Activated T-helper 2 cell treated with anti-CD3 and anti-CD28 coated beads, Interferon-gamma antibody, Interleukin-2, Interleukin-4, amounts not matched to agents 10 μg/mL and 5 μg/mL and 100 μg/mL, durations not matched to agents 14 hours and 24 hours and 36 hours (primary cell): ENCODE data around the gene ASIC5. TPM values are rescaled to one million over a fixed set of nuclear protein-coding genes. Genes with fewer than 3 reads are reported as not detected.

Source experiments
- DNase-seq: peaks from one replicate; pipeline ENCODE4 v3.0.0; 2021; ENCODE audit warnings: low spot score
- H3K27ac Mint-ChIP-seq: one replicate; pipeline ENCODE4 v1.8.0; 2021; ENCODE audit warnings: mixed read lengths
- H3K27me3 Mint-ChIP-seq: one replicate; pipeline ENCODE4 v1.8.0; 2021; ENCODE audit warnings: low read depth, mixed read lengths
- H3K36me3 Mint-ChIP-seq: one replicate; pipeline ENCODE4 v1.8.0; 2021; ENCODE audit warnings: low read depth, mixed read lengths
- H3K4me1 Mint-ChIP-seq: one replicate; pipeline ENCODE4 v1.8.0; 2021; ENCODE audit warnings: low read depth, mixed read lengths
- H3K4me3 Mint-ChIP-seq: one replicate; pipeline ENCODE4 v1.8.0; 2021; ENCODE audit warnings: low read depth, mild to moderate bottlenecking, moderate library complexity, mixed read lengths
- H3K9me3 Mint-ChIP-seq: one replicate; pipeline ENCODE4 v1.8.0; 2021; ENCODE audit warnings: mixed read lengths
- intact Hi-C: fragments of 100-400 bp; cut with micrococcal nuclease; formaldehyde crosslinking; loops from one replicate; pipeline ENCODE4 v1.15.1; 2023
- total RNA-seq: library from RNA; stranded (reverse); gene quantifications from 2 replicates; pipeline ENCODE4 v1.2.3, GENCODE V29; 2022

The ASIC5 gene, protein sequence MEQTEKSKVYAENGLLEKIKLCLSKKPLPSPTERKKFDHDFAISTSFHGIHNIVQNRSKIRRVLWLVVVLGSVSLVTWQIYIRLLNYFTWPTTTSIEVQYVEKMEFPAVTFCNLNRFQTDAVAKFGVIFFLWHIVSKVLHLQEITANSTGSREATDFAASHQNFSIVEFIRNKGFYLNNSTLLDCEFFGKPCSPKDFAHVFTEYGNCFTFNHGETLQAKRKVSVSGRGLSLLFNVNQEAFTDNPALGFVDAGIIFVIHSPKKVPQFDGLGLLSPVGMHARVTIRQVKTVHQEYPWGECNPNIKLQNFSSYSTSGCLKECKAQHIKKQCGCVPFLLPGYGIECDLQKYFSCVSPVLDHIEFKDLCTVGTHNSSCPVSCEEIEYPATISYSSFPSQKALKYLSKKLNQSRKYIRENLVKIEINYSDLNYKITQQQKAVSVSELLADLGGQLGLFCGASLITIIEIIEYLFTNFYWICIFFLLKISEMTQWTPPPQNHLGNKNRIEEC
- total RNA-seq = not detected in 2 replicates

DNA sequence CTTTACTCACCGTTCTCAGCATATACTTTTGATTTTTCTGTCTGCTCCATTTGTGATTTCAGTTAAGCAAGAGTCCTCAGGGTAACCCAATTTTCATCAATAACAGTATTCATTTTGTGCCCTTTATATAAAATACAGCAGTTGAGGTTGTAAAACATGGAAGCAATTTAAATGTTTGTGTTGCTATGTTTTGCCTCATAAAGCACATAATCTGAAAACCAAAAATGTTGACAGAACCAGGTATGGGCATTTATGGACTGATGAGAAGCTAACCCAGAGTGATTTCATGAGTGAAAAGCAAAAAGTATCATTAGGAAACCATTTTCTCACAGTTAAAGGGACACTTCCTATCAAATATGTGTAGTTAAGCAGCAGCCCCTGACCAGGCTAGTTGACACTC, at the start of gene ASIC5:
Gene ASIC5 (minus strand): TSS at position 101 of the 400 bp plus-strand sequence. CDS start 51 bp downstream, at position 50.
- no peak within 1 kb of the TSS for H3K4me3 Mint-ChIP-seq
- H3K9me3 Mint-ChIP-seq = peaks cover 3% of the 10 kb centered on the region
- no peak for DNase-seq
- intact Hi-C loops = no loop called here
- H3K36me3 Mint-ChIP-seq = no peaks in the 10 kb centered on the region
- no peaks in the 10 kb centered on the region for H3K4me1 Mint-ChIP-seq
- no peak within 1 kb of the TSS for H3K27ac Mint-ChIP-seq
- peaks cover 2% of the 10 kb centered on the region for H3K27me3 Mint-ChIP-seq

DNA sequence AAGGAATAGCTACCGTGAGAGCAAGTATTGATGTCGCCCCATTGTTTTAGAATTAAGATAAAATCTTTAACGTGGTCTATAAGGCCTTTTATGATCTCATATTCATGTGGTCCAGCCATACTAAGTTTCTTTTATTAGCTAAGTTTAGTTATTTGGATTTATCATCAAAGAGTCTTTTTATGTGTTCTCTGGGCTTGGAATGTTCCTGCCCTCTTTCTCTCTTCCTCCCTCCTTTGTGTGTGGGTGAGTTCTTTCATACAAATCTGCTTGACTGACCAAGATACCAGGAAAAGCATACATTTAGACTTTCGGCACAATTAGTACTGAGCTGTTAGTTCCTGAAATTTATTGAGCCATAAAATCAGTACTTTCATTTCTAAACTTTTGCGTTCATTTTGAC, 48.7 kb upstream of the ASIC5 start:
- Mint-ChIP-seq H3K9me3 (no peaks in the 10 kb centered on the region), H3K36me3 (no peaks in the 10 kb centered on the region), H3K27me3 (no peaks in the 10 kb centered on the region), H3K4me1 (no peaks in the 10 kb centered on the region), H3K27ac (no peak overlapping the region), H3K4me3 (no peak overlapping the region)
- DNase-seq = no peak
- intact Hi-C loops = no loop called here

DNA sequence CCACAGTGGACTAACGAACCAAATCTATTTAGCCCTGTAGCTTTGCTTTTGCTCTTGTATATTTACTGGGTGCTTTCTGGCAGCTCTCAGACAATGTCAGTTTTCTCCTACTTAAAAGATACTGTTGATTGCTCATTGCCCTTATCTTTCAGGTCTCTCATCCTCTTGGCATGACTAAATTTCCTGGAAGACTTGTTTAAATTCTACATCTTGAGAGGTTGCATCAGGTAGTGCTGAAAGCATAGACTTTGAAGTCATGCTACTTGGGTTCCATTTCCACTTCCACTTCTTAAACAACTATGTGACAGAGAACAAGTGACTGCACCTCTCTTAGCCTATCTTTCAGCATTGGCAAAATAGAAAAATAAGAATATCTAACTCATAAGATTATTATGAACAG, 45.8 kb upstream of the ASIC5 start:
- DNase-seq = no peak
- no peaks in the 10 kb centered on the region for H3K36me3 Mint-ChIP-seq
- H3K27me3 Mint-ChIP-seq = no peaks in the 10 kb centered on the region
- no peak overlapping the region for H3K4me3 Mint-ChIP-seq
- no peaks in the 10 kb centered on the region for H3K9me3 Mint-ChIP-seq
- intact Hi-C loops = no loop called here
- no peak overlapping the region for H3K27ac Mint-ChIP-seq
- peaks cover 2% of the 10 kb centered on the region for H3K4me1 Mint-ChIP-seq

DNA sequence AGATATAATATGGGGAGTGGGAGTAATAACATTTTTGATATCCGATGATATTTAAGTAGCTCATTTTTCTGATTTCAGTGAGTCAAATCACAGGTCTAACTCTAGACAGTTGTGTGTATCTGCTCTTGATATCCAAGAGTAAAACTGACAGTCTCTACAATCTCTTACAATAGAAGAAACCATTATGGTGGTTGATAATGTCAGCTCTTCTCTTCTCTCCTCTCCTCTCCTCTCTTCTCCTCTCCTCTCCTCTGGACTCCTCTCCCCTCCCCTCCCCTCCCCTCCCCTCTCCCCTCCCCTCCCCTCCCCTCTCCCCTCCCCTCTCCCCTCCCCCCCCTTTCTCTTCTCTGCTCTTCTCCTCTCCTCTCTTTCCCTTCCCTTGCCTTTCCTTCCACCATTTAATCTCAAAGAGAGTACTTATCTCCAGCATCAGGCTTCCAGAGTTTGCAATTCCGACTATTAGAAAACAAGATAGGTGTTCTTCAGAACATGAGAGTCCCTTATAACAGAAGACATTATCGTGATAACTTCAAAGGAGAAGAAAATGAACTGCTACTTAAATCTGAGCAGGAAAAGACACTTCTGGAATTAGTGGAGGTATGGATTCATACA, 43.6 kb upstream of the ASIC5 start:
- Mint-ChIP-seq H3K27me3 (no peaks in the 10 kb centered on the region), H3K4me1 (peaks cover 2% of the 10 kb centered on the region), H3K36me3 (no peaks in the 10 kb centered on the region), H3K27ac (no peak overlapping the region), H3K9me3 (no peaks in the 10 kb centered on the region), H3K4me3 (no peak overlapping the region)
- no peak for DNase-seq
- intact Hi-C loops = no loop called here

DNA sequence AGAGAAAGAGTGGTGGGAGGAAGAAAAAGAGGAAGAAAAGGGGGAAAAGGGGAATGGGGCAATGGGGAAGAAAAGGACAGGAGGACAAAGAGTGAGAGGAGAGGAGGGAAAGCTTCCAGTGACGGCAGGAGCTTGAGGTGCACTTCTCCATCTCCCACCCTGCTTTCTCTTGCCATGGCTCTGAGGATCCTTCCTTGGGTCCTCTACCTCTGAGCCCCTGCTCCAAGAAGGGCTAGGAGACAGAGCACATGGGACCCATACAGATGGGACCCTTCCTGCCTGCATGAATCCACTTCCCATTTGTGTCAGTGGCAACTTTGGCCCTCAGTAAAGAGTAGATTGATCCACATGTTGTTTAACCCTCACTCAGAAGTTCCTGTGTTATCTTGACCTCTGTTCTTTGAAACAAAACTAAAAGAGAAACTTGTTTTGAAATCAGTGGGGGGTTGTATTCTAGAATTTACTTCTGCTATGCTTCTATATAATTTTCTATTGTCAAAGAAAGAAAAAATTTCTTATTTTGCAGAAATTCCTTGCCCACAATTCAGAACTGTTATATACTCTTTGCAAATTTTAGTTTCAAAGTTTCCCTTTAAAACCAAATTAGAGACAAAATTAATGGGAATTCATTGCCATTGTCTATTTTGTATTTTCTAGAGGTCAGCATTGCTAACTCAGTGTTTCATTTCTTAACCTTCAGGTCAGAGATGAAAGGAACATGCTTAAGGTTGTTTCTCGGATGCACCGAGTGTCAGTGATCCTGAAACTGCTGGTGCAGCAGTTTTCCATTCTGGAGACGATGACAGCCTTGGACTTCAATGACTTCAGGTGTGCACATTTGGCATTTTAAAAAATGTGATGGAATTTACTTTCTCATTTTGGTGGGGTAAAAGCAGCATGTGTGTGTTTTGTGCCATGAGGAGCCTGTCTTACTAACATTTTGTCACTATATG, 42.4 kb upstream of the ASIC5 start:
- DNase-seq = no peak
- no peak overlapping the region for H3K27ac Mint-ChIP-seq
- peaks cover 2% of the 10 kb centered on the region for H3K4me1 Mint-ChIP-seq
- H3K4me3 Mint-ChIP-seq = no peak overlapping the region
- H3K36me3 Mint-ChIP-seq = no peaks in the 10 kb centered on the region
- no peaks in the 10 kb centered on the region for H3K27me3 Mint-ChIP-seq
- no peaks in the 10 kb centered on the region for H3K9me3 Mint-ChIP-seq
- intact Hi-C loops = no loop called here

DNA sequence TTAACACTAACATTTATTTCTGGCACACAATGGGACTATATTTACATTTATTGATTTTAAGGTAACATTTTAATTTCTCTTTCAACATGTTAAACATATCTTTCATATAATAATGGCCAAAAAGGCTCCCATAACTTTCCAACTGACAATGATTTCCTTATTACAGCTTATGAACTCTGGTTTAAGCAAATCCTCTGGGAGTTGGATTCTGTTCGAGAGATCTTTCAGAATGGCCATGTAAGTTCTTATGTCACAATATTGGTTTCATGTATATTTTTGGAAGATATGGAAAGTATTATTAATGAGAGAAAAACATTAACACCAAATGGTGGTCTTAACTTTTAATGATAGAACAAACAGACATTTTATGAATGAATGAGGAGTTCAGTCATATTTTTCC, 41.5 kb upstream of the ASIC5 start:
- Mint-ChIP-seq H3K9me3 (no peaks in the 10 kb centered on the region), H3K4me1 (peaks cover 2% of the 10 kb centered on the region), H3K27me3 (no peaks in the 10 kb centered on the region), H3K36me3 (no peaks in the 10 kb centered on the region), H3K4me3 (no peak overlapping the region), H3K27ac (no peak overlapping the region)
- DNase-seq = no peak
- intact Hi-C loops = no loop called here

DNA sequence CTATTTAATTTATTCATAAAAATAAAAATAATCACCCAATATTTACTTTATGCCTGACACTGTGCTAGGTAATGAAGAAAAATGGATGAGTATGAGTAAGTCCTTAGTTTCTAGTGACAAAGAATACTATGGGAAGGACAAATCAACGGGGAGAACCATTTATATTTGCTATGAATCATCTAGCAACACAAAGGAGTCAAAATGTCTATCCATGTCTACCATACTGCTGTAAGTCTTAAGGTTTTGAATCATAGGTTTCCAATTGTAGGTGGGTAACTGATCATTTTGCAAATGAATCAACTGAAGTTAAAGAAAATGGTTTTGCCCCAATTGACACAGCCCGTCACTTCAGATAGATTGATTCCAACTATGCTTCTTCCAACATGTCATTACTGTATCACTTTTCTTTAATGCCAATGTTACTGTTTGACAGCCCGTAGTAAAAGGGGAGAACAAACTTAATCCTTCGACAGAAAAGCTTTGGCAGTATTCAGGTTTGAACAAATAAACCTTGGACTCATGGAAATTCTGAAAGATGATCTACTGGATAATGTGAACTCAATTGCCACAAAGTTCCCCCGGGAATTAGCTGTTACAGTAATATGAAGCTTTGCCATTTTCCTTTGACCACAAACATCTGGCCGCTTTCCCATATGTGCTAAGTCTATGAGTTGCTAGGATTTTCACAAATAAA, 40.6 kb upstream of the ASIC5 start:
- no peaks in the 10 kb centered on the region for H3K27me3 Mint-ChIP-seq

DNA sequence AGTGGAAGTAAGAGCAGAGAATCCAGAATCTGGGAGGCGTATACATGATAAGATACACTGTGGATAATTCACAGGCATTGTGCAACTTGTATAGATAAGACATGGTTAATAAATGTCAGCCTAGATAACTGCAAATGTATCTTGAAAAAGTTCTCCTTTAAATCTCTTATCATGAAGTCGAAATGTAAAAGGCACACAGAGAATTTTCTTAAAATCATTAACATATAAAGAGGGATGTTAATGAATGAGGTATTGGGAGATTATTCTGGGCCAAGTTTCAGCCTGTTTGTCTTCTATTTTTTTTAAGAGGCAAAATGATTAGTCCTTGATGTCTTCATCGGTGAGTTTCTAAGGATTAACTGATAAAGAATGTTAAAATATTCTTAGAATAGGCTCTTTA, 38.3 kb upstream of the ASIC5 start:
- Mint-ChIP-seq H3K4me1 (peaks cover 2% of the 10 kb centered on the region), H3K27me3 (no peaks in the 10 kb centered on the region), H3K4me3 (no peak overlapping the region), H3K36me3 (no peaks in the 10 kb centered on the region), H3K9me3 (no peaks in the 10 kb centered on the region), H3K27ac (no peak overlapping the region)
- intact Hi-C loops = no loop called here
- no peak for DNase-seq

More for the DNA sequence above, 40.6 kb upstream of the ASIC5 start:
- no peak for DNase-seq
- no peak overlapping the region for H3K27ac Mint-ChIP-seq
- H3K4me1 Mint-ChIP-seq = peaks cover 2% of the 10 kb centered on the region
- no peak overlapping the region for H3K4me3 Mint-ChIP-seq
- H3K9me3 Mint-ChIP-seq = no peaks in the 10 kb centered on the region
- intact Hi-C loops = no loop called here
- no peaks in the 10 kb centered on the region for H3K36me3 Mint-ChIP-seq

DNA sequence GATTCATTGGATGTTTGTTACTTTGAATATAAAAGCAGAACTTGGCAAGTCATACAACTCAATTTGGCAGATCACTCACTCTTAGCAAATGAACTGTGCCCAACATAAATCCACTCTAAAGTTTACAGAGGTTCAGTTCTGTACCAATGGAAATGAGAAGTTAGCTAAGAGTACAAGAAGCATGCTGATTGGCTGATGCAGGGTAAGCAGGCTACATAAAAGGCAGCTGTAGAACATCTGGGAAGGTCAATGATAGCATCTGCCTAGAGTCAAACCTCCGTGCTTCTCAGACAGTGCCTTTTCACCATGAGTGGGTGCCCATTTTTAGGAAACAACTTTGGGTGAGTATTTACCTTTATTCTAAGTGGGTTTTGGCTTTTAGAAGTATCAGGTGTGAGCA, 37.4 kb upstream of the ASIC5 start, which contains the start of gene TDO2:
Gene TDO2 (plus strand): TSS at position 244 of the 400 bp plus-strand sequence. CDS start 63 bp downstream, at position 307.
- Mint-ChIP-seq H3K4me3 (no peak within 1 kb of the TSS), H3K36me3 (no peaks in the 10 kb centered on the region), H3K4me1 (peaks cover 2% of the 10 kb centered on the region), H3K9me3 (no peaks in the 10 kb centered on the region), H3K27ac (no peak within 1 kb of the TSS), H3K27me3 (no peaks in the 10 kb centered on the region)
- intact Hi-C loops = no loop called here
- no peak for DNase-seq

DNA sequence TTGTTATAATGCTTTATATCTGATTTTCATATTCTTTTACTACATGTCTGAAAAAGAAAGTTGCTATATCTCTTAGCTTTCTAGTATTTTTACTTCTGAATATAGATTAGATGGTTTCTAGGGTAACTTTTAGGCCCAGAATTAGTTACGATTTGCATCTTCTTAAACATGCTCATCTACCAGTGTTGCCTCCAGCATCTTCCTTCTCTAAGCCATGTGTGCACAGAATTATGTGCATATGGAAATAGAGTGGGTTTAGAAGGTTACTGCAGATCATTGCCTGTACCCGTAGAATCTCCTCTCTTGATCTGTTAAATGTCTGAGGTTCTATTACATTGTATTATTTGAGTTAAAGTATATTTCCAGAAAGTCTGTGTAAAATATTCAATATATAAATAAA, 34.9 kb upstream of the ASIC5 start:
- no peaks in the 10 kb centered on the region for H3K27me3 Mint-ChIP-seq
- no peaks in the 10 kb centered on the region for H3K9me3 Mint-ChIP-seq
- intact Hi-C loops = no loop called here
- DNase-seq = no peak
- H3K27ac Mint-ChIP-seq = no peak overlapping the region
- H3K4me1 Mint-ChIP-seq = no peaks in the 10 kb centered on the region
- H3K4me3 Mint-ChIP-seq = no peak overlapping the region
- H3K36me3 Mint-ChIP-seq = no peaks in the 10 kb centered on the region

DNA sequence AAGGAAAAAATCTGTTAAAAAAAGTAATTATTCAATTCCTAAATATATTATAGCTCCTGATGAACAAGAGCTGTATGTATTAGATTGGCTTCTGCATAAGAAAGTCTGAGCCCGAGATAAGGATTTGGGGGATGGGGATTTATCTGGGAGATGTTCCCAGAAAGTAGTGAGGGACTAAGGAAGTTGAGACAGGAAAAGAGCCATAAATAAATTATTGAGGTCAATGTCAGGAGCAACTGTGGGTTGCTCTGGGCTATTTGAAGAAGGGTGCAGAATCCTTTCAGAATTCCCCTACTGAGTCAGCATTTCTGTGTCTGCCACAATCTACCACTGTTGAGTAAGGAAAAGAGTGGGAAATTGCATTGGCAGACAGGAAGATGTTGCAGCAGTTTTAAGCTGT, 34.3 kb upstream of the ASIC5 start:
- no peak for DNase-seq
- H3K4me3 Mint-ChIP-seq = no peak overlapping the region
- no peaks in the 10 kb centered on the region for H3K9me3 Mint-ChIP-seq
- H3K27ac Mint-ChIP-seq = no peak overlapping the region
- no peaks in the 10 kb centered on the region for H3K27me3 Mint-ChIP-seq
- H3K4me1 Mint-ChIP-seq = no peaks in the 10 kb centered on the region
- intact Hi-C loops = no loop called here
- no peaks in the 10 kb centered on the region for H3K36me3 Mint-ChIP-seq

DNA sequence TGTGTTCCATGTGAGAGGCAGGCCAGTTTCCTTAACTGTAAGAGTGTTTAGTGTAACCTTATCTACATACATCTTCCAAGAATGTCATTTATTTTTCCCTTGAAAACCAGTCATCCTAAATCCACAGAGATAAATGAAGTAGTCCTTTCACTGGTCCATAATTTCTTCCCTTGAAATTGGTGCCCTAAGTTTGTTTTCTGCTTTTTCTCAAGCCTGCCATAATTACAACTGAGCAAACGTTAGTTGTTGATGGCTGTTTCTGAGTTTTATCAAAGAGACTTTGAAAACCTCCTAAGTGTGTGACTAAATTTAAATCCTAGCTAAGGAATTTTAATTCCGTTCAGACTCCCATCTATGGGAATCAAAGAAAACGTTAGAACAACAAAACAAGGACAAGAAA, 33.8 kb upstream of the ASIC5 start:
- H3K27me3 Mint-ChIP-seq = no peaks in the 10 kb centered on the region
- H3K36me3 Mint-ChIP-seq = no peaks in the 10 kb centered on the region
- H3K4me3 Mint-ChIP-seq = no peak overlapping the region
- no peaks in the 10 kb centered on the region for H3K4me1 Mint-ChIP-seq
- H3K27ac Mint-ChIP-seq = no peak overlapping the region
- H3K9me3 Mint-ChIP-seq = no peaks in the 10 kb centered on the region
- intact Hi-C loops = no loop called here
- DNase-seq = no peak
